A549 treated with Mapracorat at 1 μM for 4 hours (cell line): ENCODE results near the gene CMTM5. TPM values are rescaled to one million over a fixed set of nuclear protein-coding genes. Genes with fewer than 3 reads are reported as not detected.

ENCODE experiments used
- total RNA-seq: library from RNA; stranded (reverse); fragments of 200-300 nt; extraction: Qiagen RNA extraction; gene quantifications from 5 replicates; pipeline ENCODE4 v1.2.3, GENCODE V29; 2022

Gene CMTM5
- not detected in 5 replicates for total RNA-seq

GRCh38 chr14:23376482-23377197, at the start of gene CMTM5:
TSS of gene CMTM5 (plus strand) at chr14:23377046. CDS start at chr14:23377252, 206 bp downstream.

GRCh38 chr14:23352506-23353432, 24.1 kb upstream of the CMTM5 start, which contains the start of gene SLC22A17:
TSS of gene SLC22A17 (minus strand) at chr14:23352887.

GRCh38 chr14:23365036-23365731, 11.7 kb upstream of the CMTM5 start, which contains the start of gene EFS:
TSS of gene EFS (minus strand) at chr14:23365172. CDS start at chr14:23365025, 147 bp downstream.

GRCh38 chr14:23372509-23372908, 4.3 kb upstream of the CMTM5 start, which contains the start of gene IL25:
TSS of gene IL25 (plus strand) at chr14:23372809.

GRCh38 chr14:23407516-23408306, 30.9 kb downstream of the CMTM5 start, which contains the start of gene MYH6:
TSS of gene MYH6 (minus strand) at chr14:23408273. CDS start at chr14:23407223, 1,050 bp downstream.

Other genes starting within 250 kb of the CMTM5 start
- gene SLC7A8, start 193.4 kb upstream of the CMTM5 start, total RNA-seq, result 1.5 to 2.2 TPM (median 1.7 TPM) in 5 replicates
- not detected in 5 replicates for gene RNF212B, start 139.1 kb upstream of the CMTM5 start, total RNA-seq
- 6.6 to 10.9 TPM (median 7.9 TPM) in 5 replicates for gene HOMEZ, start 90.9 kb upstream of the CMTM5 start, total RNA-seq
- gene PPP1R3E, start 74.2 kb upstream of the CMTM5 start, total RNA-seq, result 2.8 to 4.6 TPM (median 4.0 TPM) in 5 replicates
- gene BCL2L2, start 70.2 kb upstream of the CMTM5 start, total RNA-seq, result 15.9 to 20.7 TPM (median 19.0 TPM) in 5 replicates
- gene PABPN1, start 55.6 kb upstream of the CMTM5 start, total RNA-seq, result 142 to 156 TPM (median 145 TPM) in 5 replicates
- gene SLC22A17, start 24.2 kb upstream of the CMTM5 start, total RNA-seq, result 5.5 to 9.4 TPM (median 6.6 TPM) in 5 replicates
- gene EFS, start 11.9 kb upstream of the CMTM5 start, total RNA-seq, result not detected in 5 replicates
- gene IL25, start 4.2 kb upstream of the CMTM5 start, total RNA-seq, result not detected in 5 replicates
- gene MYH6, start 31.2 kb downstream of the CMTM5 start, total RNA-seq, result 0.03 to 0.11 TPM (median 0.06 TPM) in 4 of 5 replicates, not detected in the other
- gene MYH7, start 58.6 kb downstream of the CMTM5 start, total RNA-seq, result not detected in 5 replicates
- gene NGDN, start 92.7 kb downstream of the CMTM5 start, total RNA-seq, result 56.7 to 74.9 TPM (median 61.2 TPM) in 5 replicates
- 0.47 to 0.95 TPM (median 0.81 TPM) in 5 replicates for gene ZFHX2, start 174.7 kb downstream of the CMTM5 start, total RNA-seq
- gene THTPA, start 179.2 kb downstream of the CMTM5 start, total RNA-seq, result 12.6 to 14.9 TPM (median 13.7 TPM) in 5 replicates
- 41.8 to 55.8 TPM (median 48.2 TPM) in 5 replicates for gene AP1G2, start 190.7 kb downstream of the CMTM5 start, total RNA-seq
- 0.05 to 0.06 TPM (median 0.06 TPM) in 3 of 5 replicates, not detected in the others for gene JPH4, start 201.7 kb downstream of the CMTM5 start, total RNA-seq